ENCODE data around the gene PKDREJ.
"Not testable (repeated sequence)": the region's sequence is repeated elsewhere in the genome, so short reads cannot be mapped to it uniquely, and the experiment has no call there.

PKDREJ gene

GRCh38 chr22:46263216-46263590, at the start of gene PKDREJ:
TSS of gene PKDREJ (minus strand) at chr22:46263343. CDS start at chr22:46263322, 21 bp downstream.
- Histone ChIP-seq H3K4me1 (ENCODE audit: insufficient read depth, low read length, severe bottlenecking) (peaks cover 4% of the 10 kb centered on the region), H3K9me3 (ENCODE audit: low read length) (peaks cover 7% of the 10 kb centered on the region; the same call in 1 of the 2 replicates), H3K79me2 (ENCODE audit: insufficient read depth, low read length) (no peaks in the 10 kb centered on the region), H2AFZ (ENCODE audit: low read length) (no peak within 1 kb of the TSS), H3K4me3 (ENCODE audit: low read depth, low read length, poor library complexity, severe bottlenecking) (no peak within 1 kb of the TSS), H3K27me3 (ENCODE audit: insufficient read depth, low read length) (no peaks in the 10 kb centered on the region; the same call in 1 of the 2 replicates), H3K9ac (ENCODE audit: low read length) (no peak within 1 kb of the TSS), H4K20me1 (ENCODE audit: insufficient read depth, low read length) (no peaks in the 10 kb centered on the region), H3K27ac (ENCODE audit: low read depth, low read length, poor library complexity, severe bottlenecking) (no peak within 1 kb of the TSS), H3K4me2 (ENCODE audit: low read length) (no peak within 1 kb of the TSS), H3K36me3 (ENCODE audit: insufficient read depth, low read length) (no peaks in the 10 kb centered on the region; the same call in 1 of the 2 replicates), H3F3A (ENCODE audit: insufficient read depth, low read length) (no peaks in the 10 kb centered on the region), H3K9me2 (ENCODE audit: low read depth, low read length) (no peaks in the 10 kb centered on the region)
- no peak for TF ChIP-seq CTCF (IDR thresholded peaks at IDR 0.05; ENCODE audit: low read length)
- TF ChIP-seq EZH2 (IDR thresholded peaks at IDR 0.05; ENCODE audit: borderline replicate concordance, low read length), result no peak

- not testable (repeated sequence) for H3K27ac ChIP-seq (ENCODE audit: low read depth, low read length, poor library complexity, severe bottlenecking); H3K9me3 ChIP-seq (ENCODE audit: low read length); H3K4me3 ChIP-seq (ENCODE audit: low read depth, low read length, poor library complexity, severe bottlenecking); H3K4me2 ChIP-seq (ENCODE audit: low read length); H2AFZ ChIP-seq (ENCODE audit: low read length); H3K27me3 ChIP-seq (ENCODE audit: insufficient read depth, low read length); H3K79me2 ChIP-seq (ENCODE audit: insufficient read depth, low read length); H3K9me2 ChIP-seq (ENCODE audit: low read depth, low read length); H4K20me1 ChIP-seq (ENCODE audit: insufficient read depth, low read length); H3K4me1 ChIP-seq (ENCODE audit: insufficient read depth, low read length, severe bottlenecking); H3K9ac ChIP-seq (ENCODE audit: low read length); H3F3A ChIP-seq (ENCODE audit: insufficient read depth, low read length)
- peaks cover 85% of the 10 kb centered on the region for H3K36me3 ChIP-seq (ENCODE audit: insufficient read depth, low read length)
These were observed 49.7 kb upstream of the PKDREJ start for GRCh38 chr22:46312848-46313247.

GRCh38 chr22:46312056-46312455, 48.9 kb upstream of the PKDREJ start:
- Histone ChIP-seq H3K4me2 (ENCODE audit: low read length) (no peak overlapping the region), H3K27me3 (ENCODE audit: insufficient read depth, low read length) (no peaks in the 10 kb centered on the region), H3K79me2 (ENCODE audit: insufficient read depth, low read length) (peaks cover 3% of the 10 kb centered on the region; the same call in 1 of the 2 replicates), H3K4me3 (ENCODE audit: low read depth, low read length, poor library complexity, severe bottlenecking) (no peak overlapping the region), H3K9me3 (ENCODE audit: low read length) (no peaks in the 10 kb centered on the region), H3K36me3 (ENCODE audit: insufficient read depth, low read length) (peaks cover 78% of the 10 kb centered on the region), H3F3A (ENCODE audit: insufficient read depth, low read length) (no peaks in the 10 kb centered on the region), H4K20me1 (ENCODE audit: insufficient read depth, low read length) (no peaks in the 10 kb centered on the region), H2AFZ (ENCODE audit: low read length) (no peak overlapping the region), H3K4me1 (ENCODE audit: insufficient read depth, low read length, severe bottlenecking) (no peaks in the 10 kb centered on the region), H3K9me2 (ENCODE audit: low read depth, low read length) (no peaks in the 10 kb centered on the region), H3K9ac (ENCODE audit: low read length) (no peak overlapping the region), H3K27ac (ENCODE audit: low read depth, low read length, poor library complexity, severe bottlenecking) (no peak overlapping the region)
- TF ChIP-seq EZH2 (IDR thresholded peaks at IDR 0.05; ENCODE audit: borderline replicate concordance, low read length) (no peak), CTCF (IDR thresholded peaks at IDR 0.05; ENCODE audit: low read length) (no peak)

- Histone ChIP-seq H3K9me2 (ENCODE audit: low read depth, low read length) (no peaks in the 10 kb centered on the region), H3K4me1 (ENCODE audit: insufficient read depth, low read length, severe bottlenecking) (no peaks in the 10 kb centered on the region), H4K20me1 (ENCODE audit: insufficient read depth, low read length) (no peaks in the 10 kb centered on the region), H3K36me3 (ENCODE audit: insufficient read depth, low read length) (peaks cover 69% of the 10 kb centered on the region), H3F3A (ENCODE audit: insufficient read depth, low read length) (no peaks in the 10 kb centered on the region), H3K27me3 (ENCODE audit: insufficient read depth, low read length) (no peaks in the 10 kb centered on the region), H3K79me2 (ENCODE audit: insufficient read depth, low read length) (peaks cover 22% of the 10 kb centered on the region), H3K4me3 (ENCODE audit: low read depth, low read length, poor library complexity, severe bottlenecking) (no peak overlapping the region), H3K9me3 (ENCODE audit: low read length) (no peaks in the 10 kb centered on the region), H3K9ac (ENCODE audit: low read length) (no peak overlapping the region), H3K27ac (ENCODE audit: low read depth, low read length, poor library complexity, severe bottlenecking) (no peak overlapping the region), H3K4me2 (ENCODE audit: low read length) (no peak overlapping the region), H2AFZ (ENCODE audit: low read length) (no peak overlapping the region)
- TF ChIP-seq CTCF (IDR thresholded peaks at IDR 0.05; ENCODE audit: low read length) (no peak), EZH2 (IDR thresholded peaks at IDR 0.05; ENCODE audit: borderline replicate concordance, low read length) (no peak)
These were observed 46.5 kb upstream of the PKDREJ start for GRCh38 chr22:46309526-46310085.

All from OCI-LY1 (cell line).